PC-3 (cell line): ENCODE measurements around the gene DHX57. TPM values are rescaled to one million over a fixed set of nuclear protein-coding genes. Genes with fewer than 3 reads are reported as not detected.

Source experiments
- ATAC-seq: fragments of 200-7000 bp; cut with Tn5 transposase; 2 replicates; pipeline ENCODE4 v1.9.1; 2020; ENCODE audit warnings: mild to moderate bottlenecking, moderate library complexity
- BruUV-seq: library from RNA; stranded (reverse); fragments of 400-500 nt; replicated peaks from 2 replicates; lab custom pipeline; 2021; lab: Mats Ljungman, UMichigan
- CTCF ChIA-PET: fragments of 300-600 bp; sonication (Branson Sonifier 250); formaldehyde crosslinking; loops from one replicate; lab custom pipeline; 2022; ENCODE audit warnings: antibody characterized with exemption; lab: Charles Lee
- POLR2A ChIA-PET: fragments of 300-600 bp; sonication (Branson Sonifier 250); formaldehyde crosslinking; loops from one replicate; lab custom pipeline; 2022; ENCODE audit warnings: antibody characterized with exemption; ENCODE audit not compliant: unreplicated experiment; lab: Charles Lee
- DNase-seq: peaks from one replicate; pipeline ENCODE4 v3.0.0-alpha.2; 2015
- H2AFZ ChIP-seq: fragments of 300-600 bp; sonication (generic); 2 replicates; pipeline ENCODE4 v1.6.0; 2016; ENCODE audit warnings: antibody characterized with exemption, low read length
- H3F3A ChIP-seq: fragments of 300-600 bp; sonication (generic); one replicate; pipeline ENCODE4 v1.6.0; 2017; ENCODE audit warnings: antibody characterized with exemption, low read length, control low read depth, mild to moderate bottlenecking; ENCODE audit not compliant: unreplicated experiment
- H3K27ac ChIP-seq: fragments of 300-600 bp; sonication (generic); 2 replicates; pipeline ENCODE4 v1.5.1; 2016; ENCODE audit warnings: mild to moderate bottlenecking, low read length
- H3K27me3 ChIP-seq: fragments of 300-600 bp; sonication (generic); 2 replicates; pipeline ENCODE4 v1.6.1; 2016; ENCODE audit warnings: low read length, mixed read lengths
- H3K36me3 ChIP-seq: fragments of 300-600 bp; sonication (generic); 2 replicates; pipeline ENCODE4 v1.6.1; 2016; ENCODE audit warnings: low read depth, mixed run types, low read length, mixed read lengths
- H3K4me1 ChIP-seq: fragments of 300-600 bp; sonication (generic); 2 replicates; pipeline ENCODE4 v1.5.1; 2016; ENCODE audit warnings: low read length; ENCODE audit not compliant: insufficient read depth
- H3K4me2 ChIP-seq: fragments of 300-600 bp; sonication (generic); 2 replicates; pipeline ENCODE4 v1.6.0; 2016; ENCODE audit warnings: low read length
- H3K4me3 ChIP-seq: fragments of 300-600 bp; sonication (generic); 2 replicates; pipeline ENCODE4 v1.5.1; 2016; ENCODE audit warnings: mild to moderate bottlenecking, low read length, mixed read lengths
- H3K79me2 ChIP-seq: fragments of 300-600 bp; sonication (generic); 2 replicates; pipeline ENCODE4 v1.6.1; 2017; ENCODE audit warnings: low read length, mixed read lengths
- H3K9ac ChIP-seq: fragments of 300-600 bp; sonication (generic); 2 replicates; pipeline ENCODE4 v1.6.0; 2016; ENCODE audit warnings: mild to moderate bottlenecking, low read length
- H3K9me2 ChIP-seq: fragments of 300-600 bp; sonication (generic); replicated peaks from 2 replicates; pipeline ENCODE4 v1.6.1; 2016; ENCODE audit warnings: mixed run types, low read length, mixed read lengths
- H3K9me3 ChIP-seq: fragments of 300-600 bp; sonication (generic); 2 replicates; pipeline ENCODE4 v1.6.1; 2016; ENCODE audit warnings: low read length, mixed read lengths
- H4K20me1 ChIP-seq: fragments of 300-600 bp; sonication (generic); 2 replicates; pipeline ENCODE4 v1.6.1; 2016; ENCODE audit warnings: low read length, mixed read lengths
- CTCF ChIP-seq: fragments of 300-600 bp; sonication (generic); conservative IDR thresholded peaks from 2 replicates; pipeline ENCODE4 v1.5.1; 2017; ENCODE audit warnings: antibody characterized with exemption, low read depth, mild to moderate bottlenecking, low read length
- EZH2 ChIP-seq: fragments of 300-600 bp; sonication (generic); IDR thresholded peaks from one replicate; pipeline ENCODE4 v1.6.1; 2017; ENCODE audit warnings: antibody characterized with exemption, mild to moderate bottlenecking, low read length; ENCODE audit not compliant: unreplicated experiment
- EZH2phosphoT487 ChIP-seq: fragments of 300-600 bp; sonication (generic); IDR thresholded peaks from 2 replicates; pipeline ENCODE4 v1.6.1; 2018; ENCODE audit warnings: mild to moderate bottlenecking, antibody characterized with exemption, low read length, borderline replicate concordance
- intact Hi-C: fragments of 100-400 bp; cut with micrococcal nuclease; formaldehyde crosslinking; loops from 2 replicates; pipeline ENCODE4 v1.9.0; 2023
- total RNA-seq: library from RNA; depleted of rRNA; stranded (reverse); fragments of >200 nt; gene quantifications from 2 replicates; pipeline ENCODE4 v1.2.3, GENCODE V29; 2014

DHX57 gene
- total RNA-seq, 1 experiment from 2014 or later: 17.5 TPM

GRCh38 chr2:38876407-38876806, 673 bp upstream of the DHX57 start:
- Histone ChIP-seq H3K27ac (no peak overlapping the region), H3F3A (no peaks in the 10 kb centered on the region), H3K4me3 (peak overlapping the region; percentile 81), H3K36me3 (no peaks in the 10 kb centered on the region; the same call in 1 of the 2 replicates), H3K9ac (peak overlapping the region; percentile 77), H3K9me2 (no peaks in the 10 kb centered on the region), H3K9me3 (no peaks in the 10 kb centered on the region), H3K27me3 (no peaks in the 10 kb centered on the region), H3K4me1 (peaks cover 15% of the 10 kb centered on the region; the same call in 1 of the 2 replicates), H2AFZ (peak overlapping the region; percentile 92), H3K79me2 (peaks cover 41% of the 10 kb centered on the region), H4K20me1 (no peaks in the 10 kb centered on the region), H3K4me2 (peak overlapping the region; percentile 92)
- intact Hi-C loops: no loop called here
- no peak for TF ChIP-seq CTCF
- no peak for TF ChIP-seq EZH2phosphoT487
- no peak for TF ChIP-seq EZH2
- BruUV-seq: no TSS peak
- DNase-seq: no peak
- no peak for ATAC-seq
- ChIA-PET POLR2A (interaction anchor here (0.6 kb wide), 1 partner anchor 125 kb away, joined by 7 read pairs; the partner anchor contains the start of gene SRSF7), CTCF (no interaction called here)

GRCh38 chr2:38875227-38875575, 533 bp downstream of the DHX57 start:
- TF ChIP-seq EZH2phosphoT487 (no peak), CTCF (no peak), EZH2 (no peak)
- CTCF ChIA-PET: interaction anchor here (1.1 kb wide), 1 partner anchor 10 kb away, joined by 4 read pairs; no protein-coding TSS in a partner anchor
- no peaks in the 10 kb centered on the region for H3F3A ChIP-seq
- H3K36me3 ChIP-seq: no peaks in the 10 kb centered on the region; the same call in 1 of the 2 replicates
- DNase-seq (peak; percentile 3), ATAC-seq (no peak; the same call in none of the 2 replicates)
- peaks cover 15% of the 10 kb centered on the region; the same call in 1 of the 2 replicates for H3K4me1 ChIP-seq
- H2AFZ ChIP-seq: peak overlapping the region; percentile 92
- peak overlapping the region; percentile 77 for H3K9ac ChIP-seq
- H3K4me3 ChIP-seq: peak overlapping the region; percentile 81
- H3K27me3 ChIP-seq: no peaks in the 10 kb centered on the region
- BruUV-seq: TSS peak; percentile 71
- POLR2A ChIA-PET: no interaction called here
- peaks cover 51% of the 10 kb centered on the region for H3K79me2 ChIP-seq
- no peaks in the 10 kb centered on the region for H4K20me1 ChIP-seq
- H3K9me2 ChIP-seq: no peaks in the 10 kb centered on the region
- peak overlapping the region; percentile 92 for H3K4me2 ChIP-seq
- no peaks in the 10 kb centered on the region for H3K9me3 ChIP-seq
- intact Hi-C loops: no loop called here
- H3K27ac ChIP-seq: no peak overlapping the region

GRCh38 chr2:38873763-38874162, 2.0 kb downstream of the DHX57 start:
- Histone ChIP-seq H3K79me2 (peaks cover 65% of the 10 kb centered on the region), H3K4me2 (peak overlapping the region; percentile 45), H3K27me3 (no peaks in the 10 kb centered on the region), H2AFZ (no peak overlapping the region), H3F3A (no peaks in the 10 kb centered on the region), H3K9ac (no peak overlapping the region), H3K9me2 (no peaks in the 10 kb centered on the region), H3K36me3 (no peaks in the 10 kb centered on the region; the same call in 1 of the 2 replicates), H4K20me1 (no peaks in the 10 kb centered on the region), H3K4me3 (no peak overlapping the region), H3K4me1 (peaks cover 15% of the 10 kb centered on the region; the same call in 1 of the 2 replicates), H3K27ac (no peak overlapping the region), H3K9me3 (no peaks in the 10 kb centered on the region)
- peak; percentile 74 for DNase-seq
- intact Hi-C loops: no loop called here
- no peak for ATAC-seq
- POLR2A ChIA-PET: no interaction called here
- CTCF ChIA-PET: interaction anchor here (0.7 kb wide), 1 partner anchor 74 kb away, joined by 8 read pairs; no protein-coding TSS in a partner anchor
- BruUV-seq: no TSS peak
- TF ChIP-seq CTCF: no peak
- no peak for TF ChIP-seq EZH2phosphoT487
- no peak for TF ChIP-seq EZH2
